Measurements from ENCODE around the gene RRAS2. TPM values are rescaled to one million over a fixed set of nuclear protein-coding genes. Genes with fewer than 3 reads are reported as not detected.

Gene RRAS2
- total RNA-seq, 4 donors from 2014 or later, result 35.5 to 162 (median 77.6) TPM

DNA sequence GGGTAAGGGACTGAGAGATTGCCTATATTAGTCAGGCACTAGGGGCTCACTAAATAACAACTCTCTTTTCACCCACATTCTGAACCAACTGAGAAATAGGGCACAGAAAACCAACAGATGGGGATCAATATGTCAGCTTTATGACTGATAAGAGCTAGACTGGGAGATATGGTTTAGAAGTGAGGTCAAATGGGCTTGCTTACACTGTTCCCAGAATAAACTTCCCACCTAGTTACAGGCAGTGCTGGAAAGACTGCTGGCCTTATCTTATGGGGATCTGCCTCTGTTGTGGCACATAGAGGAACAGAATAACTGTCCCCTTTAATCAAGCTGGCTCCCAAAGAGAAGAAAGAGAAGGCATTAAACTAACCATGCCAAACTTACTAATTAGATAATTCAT, 10.6 kb upstream of the RRAS2 start:
- no peak for DNase-seq
- Histone ChIP-seq H3K4me3 (no peak overlapping the region), H3K27me3 (no peaks in the 10 kb centered on the region), H3K4me1 (no peaks in the 10 kb centered on the region), H3K27ac (no peak overlapping the region), H3K9me3 (no peaks in the 10 kb centered on the region), H3K36me3 (no peaks in the 10 kb centered on the region)
- TF ChIP-seq, protein P1, sequence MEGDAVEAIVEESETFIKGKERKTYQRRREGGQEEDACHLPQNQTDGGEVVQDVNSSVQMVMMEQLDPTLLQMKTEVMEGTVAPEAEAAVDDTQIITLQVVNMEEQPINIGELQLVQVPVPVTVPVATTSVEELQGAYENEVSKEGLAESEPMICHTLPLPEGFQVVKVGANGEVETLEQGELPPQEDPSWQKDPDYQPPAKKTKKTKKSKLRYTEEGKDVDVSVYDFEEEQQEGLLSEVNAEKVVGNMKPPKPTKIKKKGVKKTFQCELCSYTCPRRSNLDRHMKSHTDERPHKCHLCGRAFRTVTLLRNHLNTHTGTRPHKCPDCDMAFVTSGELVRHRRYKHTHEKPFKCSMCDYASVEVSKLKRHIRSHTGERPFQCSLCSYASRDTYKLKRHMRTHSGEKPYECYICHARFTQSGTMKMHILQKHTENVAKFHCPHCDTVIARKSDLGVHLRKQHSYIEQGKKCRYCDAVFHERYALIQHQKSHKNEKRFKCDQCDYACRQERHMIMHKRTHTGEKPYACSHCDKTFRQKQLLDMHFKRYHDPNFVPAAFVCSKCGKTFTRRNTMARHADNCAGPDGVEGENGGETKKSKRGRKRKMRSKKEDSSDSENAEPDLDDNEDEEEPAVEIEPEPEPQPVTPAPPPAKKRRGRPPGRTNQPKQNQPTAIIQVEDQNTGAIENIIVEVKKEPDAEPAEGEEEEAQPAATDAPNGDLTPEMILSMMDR (IDR thresholded peaks at IDR 0.05), result no peak
- TF ChIP-seq POLR2A (IDR thresholded peaks at IDR 0.05), result no peak

DNA sequence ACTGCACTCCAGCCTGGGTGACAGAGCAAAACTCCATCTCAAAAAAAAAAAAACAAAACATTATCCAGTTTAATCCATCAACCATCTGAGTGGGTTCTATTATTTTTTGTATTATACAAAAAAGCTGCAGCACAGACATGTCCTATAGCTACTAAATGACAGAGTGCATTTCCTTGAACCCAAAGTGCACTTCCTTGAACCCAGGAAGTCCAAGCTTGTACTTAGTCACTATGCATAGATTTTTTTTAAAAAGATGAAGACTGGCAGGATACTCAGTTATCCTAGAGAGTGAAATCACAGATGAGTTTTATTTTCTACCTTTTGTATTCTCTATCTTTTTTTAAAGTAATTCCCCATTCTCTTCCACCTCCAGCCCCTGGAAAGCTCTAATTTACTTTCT, 8.0 kb upstream of the RRAS2 start:
- no peak for TF ChIP-seq POLR2A (IDR thresholded peaks at IDR 0.05)
- TF ChIP-seq, protein P1 (IDR thresholded peaks at IDR 0.05), result no peak
- no peaks in the 10 kb centered on the region for H3K9me3 ChIP-seq

GRCh38 chr11:14364322-14364721, 5.3 kb upstream of the RRAS2 start:
- no peaks in the 10 kb centered on the region for H3K4me1 ChIP-seq
- H3K27ac ChIP-seq, result no peak overlapping the region
- H3K36me3 ChIP-seq, result no peaks in the 10 kb centered on the region
- DNase-seq, result no peak
- H3K9me3 ChIP-seq, result no peaks in the 10 kb centered on the region
- no peak overlapping the region for H3K4me3 ChIP-seq
- no peak for TF ChIP-seq POLR2A (IDR thresholded peaks at IDR 0.05)
- TF ChIP-seq, protein P1 (IDR thresholded peaks at IDR 0.05), result no peak
- H3K27me3 ChIP-seq, result no peaks in the 10 kb centered on the region

More for the DNA sequence above, 8.0 kb upstream of the RRAS2 start:
- Histone ChIP-seq H3K4me1 (no peaks in the 10 kb centered on the region), H3K27ac (no peak overlapping the region), H3K27me3 (no peaks in the 10 kb centered on the region), H3K4me3 (no peak overlapping the region), H3K36me3 (no peaks in the 10 kb centered on the region)
- no peak for DNase-seq

- Histone ChIP-seq H3K27ac (no peak overlapping the region), H3K36me3 (no peaks in the 10 kb centered on the region), H3K4me3 (no peak overlapping the region), H3K9me3 (no peaks in the 10 kb centered on the region), H3K4me1 (no peaks in the 10 kb centered on the region), H3K27me3 (no peaks in the 10 kb centered on the region)
- no peak for DNase-seq
- TF ChIP-seq POLR2A (IDR thresholded peaks at IDR 0.05), result no peak
- TF ChIP-seq, protein P1 (IDR thresholded peaks at IDR 0.05), result no peak
Measured at GRCh38 chr11:14362611-14363010, 3.6 kb upstream of the RRAS2 start.

- Histone ChIP-seq H3K9me3 (no peaks in the 10 kb centered on the region), H3K27ac (no peak overlapping the region), H3K27me3 (no peaks in the 10 kb centered on the region), H3K4me1 (no peaks in the 10 kb centered on the region), H3K36me3 (no peaks in the 10 kb centered on the region), H3K4me3 (no peak overlapping the region)
- DNase-seq, result no peak
- no peak for TF ChIP-seq POLR2A (IDR thresholded peaks at IDR 0.05)
- TF ChIP-seq, protein P1 (IDR thresholded peaks at IDR 0.05), result no peak
Measured at GRCh38 chr11:14361951-14362350, 3.0 kb upstream of the RRAS2 start.

- no peak for DNase-seq
- no peaks in the 10 kb centered on the region for H3K27me3 ChIP-seq
- no peak for TF ChIP-seq POLR2A (IDR thresholded peaks at IDR 0.05)
- TF ChIP-seq, protein P1 (IDR thresholded peaks at IDR 0.05), result no peak
- no peak overlapping the region for H3K27ac ChIP-seq
- no peaks in the 10 kb centered on the region for H3K9me3 ChIP-seq
- H3K4me1 ChIP-seq, result no peaks in the 10 kb centered on the region
- H3K4me3 ChIP-seq, result no peak overlapping the region
- H3K36me3 ChIP-seq, result no peaks in the 10 kb centered on the region
Measured at GRCh38 chr11:14360976-14361375, 2.0 kb upstream of the RRAS2 start.

Measured in Peyer's patch (tissue), 4 donors.